NCI-H748 (cell line): Measurements from ENCODE around the gene PAK3.

Experiments used
- DNase-seq: peaks from one replicate; lab custom pipeline; 2025; ENCODE audit not compliant: unreplicated experiment; lab: John Stamatoyannopoulos, UW

The PAK3 gene

GRCh38 chrX:111095974-111096895 lies at the start of gene PAK3:
PAK3 (plus strand) TSS chrX:111096191; CDS start chrX:111123104, 26,913 bp downstream.
- DNase-seq, result peak; percentile 94

GRCh38 chrX:111047575-111047974 lies 48.4 kb upstream of the PAK3 start:
- no peak for DNase-seq

DNA sequence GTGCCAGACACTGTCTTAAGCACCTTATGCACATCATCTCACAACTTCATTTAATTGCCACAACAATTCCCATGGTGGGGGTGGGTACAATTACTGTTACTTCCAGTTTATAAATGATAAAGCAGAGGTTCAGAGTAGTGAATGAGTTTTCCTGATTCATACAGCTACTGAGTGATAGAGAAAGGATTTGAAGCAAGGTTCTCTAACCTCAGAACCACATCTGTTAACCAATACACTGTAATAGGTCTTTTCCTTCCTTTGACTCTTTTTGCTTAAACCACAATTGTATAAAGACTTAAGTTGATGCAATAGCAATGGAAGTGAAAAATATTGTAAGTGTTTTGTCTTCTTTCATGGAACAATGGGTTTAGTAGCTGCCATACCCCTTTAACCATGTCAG lies 43.5 kb upstream of the PAK3 start:
- no peak for DNase-seq

- no peak for DNase-seq
Observed at GRCh38 chrX:111071542-111072277, 24.3 kb upstream of the PAK3 start.

GRCh38 chrX:111083081-111083480 lies 12.9 kb upstream of the PAK3 start:
- no peak for DNase-seq

DNA sequence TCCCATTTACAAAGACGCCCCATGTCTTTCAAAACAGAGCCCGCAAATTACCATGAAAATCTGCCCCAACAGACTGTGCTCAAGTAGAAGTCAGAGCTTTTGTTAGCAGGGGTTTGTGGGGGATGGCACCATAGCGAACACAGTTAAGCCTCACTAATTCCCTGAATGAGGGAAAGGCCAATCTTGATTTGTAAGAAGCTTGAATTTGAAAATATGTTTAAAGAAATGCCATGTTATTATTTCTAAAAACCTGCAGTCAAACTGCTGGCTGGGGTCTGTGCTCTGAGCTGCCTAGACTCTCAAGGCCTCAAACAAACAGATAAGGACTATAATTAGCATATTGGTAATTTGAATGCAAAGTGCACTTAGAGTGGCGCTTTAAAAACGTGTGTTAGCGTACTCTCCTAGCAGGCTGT lies 9.4 kb upstream of the PAK3 start:
- peak; percentile 20 for DNase-seq

- no peak for DNase-seq
Observed at GRCh38 chrX:111088628-111089027, 7.4 kb upstream of the PAK3 start.

DNA sequence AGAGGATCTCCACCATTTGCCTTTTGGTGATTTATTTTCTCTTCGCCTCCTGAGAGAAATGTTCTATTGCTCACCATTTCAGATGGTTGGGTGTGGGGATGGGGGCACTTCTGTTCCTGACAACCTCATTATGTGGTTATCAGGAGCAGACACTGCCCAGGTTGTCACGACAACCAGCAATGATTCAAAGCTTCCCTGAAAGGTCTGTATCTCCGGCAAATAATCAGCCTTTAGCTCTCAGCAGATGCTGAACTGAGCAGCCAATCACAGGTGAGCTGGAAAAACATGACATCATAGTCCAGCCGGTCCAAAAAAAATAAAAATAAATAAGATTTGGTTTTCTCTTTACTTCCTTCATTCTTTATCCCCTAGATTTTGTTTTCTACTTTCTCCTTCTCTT lies 5.5 kb upstream of the PAK3 start:
- peak; percentile 63 for DNase-seq

- DNase-seq, result peak; percentile 85
Observed at GRCh38 chrX:111098874-111099273, 2.9 kb downstream of the PAK3 start.

GRCh38 chrX:111100191-111100590 lies 4.2 kb downstream of the PAK3 start:
- peak; percentile 53 for DNase-seq

GRCh38 chrX:111101580-111101979 lies 5.6 kb downstream of the PAK3 start:
- DNase-seq, result no peak

GRCh38 chrX:111102636-111103035 lies 6.6 kb downstream of the PAK3 start:
- DNase-seq, result peak; percentile 73

DNA sequence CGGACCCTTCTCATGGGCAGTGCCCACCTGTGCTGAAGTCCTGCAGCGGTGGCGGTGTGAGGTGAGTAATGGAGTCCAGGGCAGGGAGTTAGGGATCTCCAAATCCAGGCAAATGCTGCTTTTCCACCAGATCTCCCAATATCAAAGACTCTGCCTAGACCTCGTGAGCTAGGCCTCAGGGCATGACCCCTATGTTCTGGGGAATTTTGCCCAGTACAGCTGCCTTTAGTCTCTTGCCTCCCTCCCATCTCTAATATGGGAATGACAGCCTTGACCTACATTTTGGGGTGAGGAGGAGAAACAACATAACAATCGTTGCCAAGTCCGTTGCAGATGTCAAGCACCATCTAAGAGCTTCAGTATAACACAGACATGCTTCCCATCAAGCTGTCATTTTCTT lies 7.3 kb downstream of the PAK3 start:
- no peak for DNase-seq

- DNase-seq, result no peak
Observed at GRCh38 chrX:111110098-111110775, 14.2 kb downstream of the PAK3 start.

DNA sequence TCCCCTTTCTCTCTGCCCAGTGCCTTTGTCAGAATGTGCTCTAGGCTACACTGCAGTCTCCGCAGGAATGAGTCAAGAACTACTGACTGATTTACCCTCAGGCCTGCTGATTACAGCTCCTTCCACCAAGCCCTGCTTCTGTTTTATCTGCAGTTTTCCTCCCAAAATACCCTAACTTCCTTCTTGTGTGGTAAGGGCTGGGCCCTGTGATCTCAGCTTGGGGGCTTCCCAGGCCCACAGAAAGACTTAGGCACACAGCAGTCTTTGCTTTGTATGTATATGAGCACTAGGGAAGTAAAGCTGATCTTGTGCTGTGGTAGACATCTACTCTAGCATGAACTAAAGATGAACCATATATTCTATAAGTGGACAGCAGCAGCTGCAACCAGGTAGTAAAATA lies 18.8 kb downstream of the PAK3 start:
- DNase-seq, result no peak

GRCh38 chrX:111116666-111117065 lies 20.7 kb downstream of the PAK3 start:
- DNase-seq, result no peak

DNA sequence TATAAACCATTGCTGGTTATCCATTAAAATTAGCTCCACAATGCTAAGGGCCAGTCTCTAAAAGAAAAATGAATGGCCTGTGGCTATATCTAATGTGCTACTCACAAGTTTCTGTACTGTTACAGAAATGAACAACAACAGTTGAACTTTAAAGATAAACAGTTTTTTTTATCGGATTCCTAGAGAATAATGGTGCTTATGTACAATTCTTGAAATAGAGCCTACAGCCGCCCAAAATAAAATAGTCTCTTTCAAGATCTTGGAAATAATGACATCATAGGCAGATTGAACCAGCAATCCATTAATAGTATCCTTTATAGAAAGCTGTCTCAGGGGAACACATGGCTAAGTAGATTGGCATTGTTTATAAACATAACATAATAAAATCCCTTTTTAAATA lies 23.4 kb downstream of the PAK3 start:
- DNase-seq, result no peak

GRCh38 chrX:111123125-111123524 lies 27.1 kb downstream of the PAK3 start:
- DNase-seq, result no peak

DNA sequence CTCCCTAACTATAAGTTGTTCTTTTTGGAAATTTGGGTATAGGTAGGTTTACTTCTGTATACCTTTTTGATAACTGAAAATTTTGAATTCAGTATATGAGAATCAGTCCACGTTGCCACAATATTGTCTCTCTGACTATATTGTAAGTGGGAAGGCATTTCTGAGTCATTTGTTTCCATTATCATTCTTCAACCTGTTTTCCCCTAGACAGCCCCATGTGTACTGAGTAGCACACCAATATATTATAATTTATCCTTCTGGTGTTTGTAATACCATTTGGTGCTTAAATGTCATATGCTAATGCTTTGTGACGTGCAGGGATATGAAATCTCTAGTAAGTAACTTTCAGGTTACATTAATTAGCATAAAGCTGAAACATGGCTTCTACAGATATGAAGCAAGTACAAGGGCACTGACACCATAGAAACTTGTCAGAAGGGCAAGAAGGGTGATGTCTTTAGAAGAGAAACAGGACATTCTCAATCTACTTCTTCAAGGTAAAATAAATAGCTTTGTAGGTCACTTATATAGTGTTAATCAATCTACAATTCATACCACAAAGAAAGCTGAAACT lies 27.7 kb downstream of the PAK3 start:
- DNase-seq, result no peak

- DNase-seq, result no peak
Observed at GRCh38 chrX:111124418-111124817, 28.4 kb downstream of the PAK3 start.

DNA sequence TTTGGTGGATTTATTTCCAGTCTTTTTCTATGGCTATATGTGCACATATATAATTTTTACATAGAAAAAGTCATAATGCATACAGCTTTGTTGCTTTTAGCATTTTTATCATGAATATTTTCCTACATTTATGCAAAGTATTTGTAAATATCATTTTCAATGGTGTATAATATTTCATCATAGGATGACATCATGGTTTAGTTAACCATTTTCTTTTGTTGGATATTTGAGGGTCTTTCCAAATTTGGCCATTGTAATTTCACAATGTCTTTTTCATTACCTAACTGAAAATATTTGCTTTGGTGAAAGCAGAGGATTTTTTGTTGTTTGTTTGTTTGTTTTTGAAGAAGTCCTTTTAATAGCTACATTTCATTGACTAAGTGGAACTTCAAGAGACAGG lies 31.0 kb downstream of the PAK3 start:
- no peak for DNase-seq
